ENCODE data around the gene GNL3.
"Not testable (repeated sequence)": the region's sequence is repeated elsewhere in the genome, so short reads cannot be mapped to it uniquely, and the experiment has no call there.

The GNL3 gene

GRCh38 chr3:52723935-52724334, 38.1 kb downstream of the GNL3 start:
- no peak for DNase-seq (ENCODE audit: low read depth)
- Histone ChIP-seq H3K27me3 (replicated peaks; ENCODE audit: control insufficient read depth, insufficient read depth, low read length) (no peaks in the 10 kb centered on the region), H3K4me3 (ENCODE audit: low read length) (no peak overlapping the region), H3K9me3 (ENCODE audit: control insufficient read depth, low read length) (peaks cover 3% of the 10 kb centered on the region), H3K36me3 (ENCODE audit: control insufficient read depth, insufficient read depth, low read length, severe bottlenecking) (peaks cover 2% of the 10 kb centered on the region), H3K4me1 (ENCODE audit: control insufficient read depth, insufficient read depth, low read length) (peaks cover 5% of the 10 kb centered on the region), H3K9ac (ENCODE audit: low read length) (no peak overlapping the region)

- Histone ChIP-seq H3K9me3 (ENCODE audit: control insufficient read depth, low read length) (peaks cover 3% of the 10 kb centered on the region), H3K36me3 (ENCODE audit: control insufficient read depth, insufficient read depth, low read length, severe bottlenecking) (no peaks in the 10 kb centered on the region), H3K27me3 (replicated peaks; ENCODE audit: control insufficient read depth, insufficient read depth, low read length) (no peaks in the 10 kb centered on the region), H3K9ac (ENCODE audit: low read length) (no peak overlapping the region), H3K4me3 (ENCODE audit: low read length) (no peak overlapping the region), H3K4me1 (ENCODE audit: control insufficient read depth, insufficient read depth, low read length) (peaks cover 5% of the 10 kb centered on the region)
- no peak for DNase-seq (ENCODE audit: low read depth)
Observed at GRCh38 chr3:52724511-52724910, 38.7 kb downstream of the GNL3 start.

- not testable (repeated sequence) for DNase-seq (ENCODE audit: low read depth); H3K4me3 ChIP-seq (ENCODE audit: low read length); H3K9ac ChIP-seq (ENCODE audit: low read length); H3K27me3 ChIP-seq (replicated peaks; ENCODE audit: control insufficient read depth, insufficient read depth, low read length); H3K4me1 ChIP-seq (ENCODE audit: control insufficient read depth, insufficient read depth, low read length)
- peaks cover 23% of the 10 kb centered on the region for H3K36me3 ChIP-seq (ENCODE audit: control insufficient read depth, insufficient read depth, low read length, severe bottlenecking)
- peaks cover 17% of the 10 kb centered on the region for H3K9me3 ChIP-seq (ENCODE audit: control insufficient read depth, low read length)
Observed at GRCh38 chr3:52728753-52729152, 42.9 kb downstream of the GNL3 start.

GRCh38 chr3:52730681-52731080, 44.8 kb downstream of the GNL3 start:
- Histone ChIP-seq H3K4me1 (ENCODE audit: control insufficient read depth, insufficient read depth, low read length) (no peaks in the 10 kb centered on the region), H3K9me3 (ENCODE audit: control insufficient read depth, low read length) (peaks cover 18% of the 10 kb centered on the region), H3K4me3 (ENCODE audit: low read length) (no peak overlapping the region), H3K9ac (ENCODE audit: low read length) (no peak overlapping the region), H3K27me3 (replicated peaks; ENCODE audit: control insufficient read depth, insufficient read depth, low read length) (no peaks in the 10 kb centered on the region), H3K36me3 (ENCODE audit: control insufficient read depth, insufficient read depth, low read length, severe bottlenecking) (peaks cover 38% of the 10 kb centered on the region)
- peak; percentile 41 for DNase-seq (ENCODE audit: low read depth)

GRCh38 chr3:52731590-52731989, 45.8 kb downstream of the GNL3 start:
- Histone ChIP-seq H3K27me3 (replicated peaks; ENCODE audit: control insufficient read depth, insufficient read depth, low read length) (no peaks in the 10 kb centered on the region), H3K9me3 (ENCODE audit: control insufficient read depth, low read length) (peaks cover 18% of the 10 kb centered on the region), H3K4me3 (ENCODE audit: low read length) (no peak overlapping the region), H3K36me3 (ENCODE audit: control insufficient read depth, insufficient read depth, low read length, severe bottlenecking) (peaks cover 46% of the 10 kb centered on the region), H3K9ac (ENCODE audit: low read length) (no peak overlapping the region), H3K4me1 (ENCODE audit: control insufficient read depth, insufficient read depth, low read length) (no peaks in the 10 kb centered on the region)
- DNase-seq (ENCODE audit: low read depth), result no peak

GRCh38 chr3:52733256-52733891, 47.5 kb downstream of the GNL3 start:
- no peaks in the 10 kb centered on the region for H3K27me3 ChIP-seq (replicated peaks; ENCODE audit: control insufficient read depth, insufficient read depth, low read length)
- H3K4me3 ChIP-seq (ENCODE audit: low read length), result no peak overlapping the region
- H3K9ac ChIP-seq (ENCODE audit: low read length), result no peak overlapping the region
- H3K36me3 ChIP-seq (ENCODE audit: control insufficient read depth, insufficient read depth, low read length, severe bottlenecking), result peaks cover 52% of the 10 kb centered on the region
- H3K9me3 ChIP-seq (ENCODE audit: control insufficient read depth, low read length), result peaks cover 18% of the 10 kb centered on the region
- H3K4me1 ChIP-seq (ENCODE audit: control insufficient read depth, insufficient read depth, low read length), result no peaks in the 10 kb centered on the region
- DNase-seq (ENCODE audit: low read depth), result no peak

- peaks cover 56% of the 10 kb centered on the region for H3K36me3 ChIP-seq (ENCODE audit: control insufficient read depth, insufficient read depth, low read length, severe bottlenecking)
- H3K9ac ChIP-seq (ENCODE audit: low read length), result no peak overlapping the region
- H3K4me3 ChIP-seq (ENCODE audit: low read length), result no peak overlapping the region
- no peak for DNase-seq (ENCODE audit: low read depth)
- no peaks in the 10 kb centered on the region for H3K4me1 ChIP-seq (ENCODE audit: control insufficient read depth, insufficient read depth, low read length)
- H3K9me3 ChIP-seq (ENCODE audit: control insufficient read depth, low read length), result no peaks in the 10 kb centered on the region
- H3K27me3 ChIP-seq (replicated peaks; ENCODE audit: control insufficient read depth, insufficient read depth, low read length), result no peaks in the 10 kb centered on the region
Observed at GRCh38 chr3:52739730-52740129, 53.9 kb downstream of the GNL3 start.

GRCh38 chr3:52742418-52743041, 56.7 kb downstream of the GNL3 start:
- peaks cover 57% of the 10 kb centered on the region for H3K36me3 ChIP-seq (ENCODE audit: control insufficient read depth, insufficient read depth, low read length, severe bottlenecking)
- H3K9me3 ChIP-seq (ENCODE audit: control insufficient read depth, low read length), result no peaks in the 10 kb centered on the region
- no peaks in the 10 kb centered on the region for H3K4me1 ChIP-seq (ENCODE audit: control insufficient read depth, insufficient read depth, low read length)
- no peaks in the 10 kb centered on the region for H3K27me3 ChIP-seq (replicated peaks; ENCODE audit: control insufficient read depth, insufficient read depth, low read length)
- H3K9ac ChIP-seq (ENCODE audit: low read length), result no peak overlapping the region
- peak; percentile 58 for DNase-seq (ENCODE audit: low read depth)
- no peak overlapping the region for H3K4me3 ChIP-seq (ENCODE audit: low read length)

- Histone ChIP-seq H3K9me3 (ENCODE audit: control insufficient read depth, low read length) (no peaks in the 10 kb centered on the region), H3K36me3 (ENCODE audit: control insufficient read depth, insufficient read depth, low read length, severe bottlenecking) (peaks cover 57% of the 10 kb centered on the region), H3K27me3 (replicated peaks; ENCODE audit: control insufficient read depth, insufficient read depth, low read length) (no peaks in the 10 kb centered on the region), H3K9ac (ENCODE audit: low read length) (no peak overlapping the region), H3K4me1 (ENCODE audit: control insufficient read depth, insufficient read depth, low read length) (no peaks in the 10 kb centered on the region), H3K4me3 (ENCODE audit: low read length) (no peak overlapping the region)
- DNase-seq (ENCODE audit: low read depth), result no peak
Observed at GRCh38 chr3:52743152-52743551, 57.3 kb downstream of the GNL3 start.

- Histone ChIP-seq H3K36me3 (ENCODE audit: control insufficient read depth, insufficient read depth, low read length, severe bottlenecking) (peaks cover 62% of the 10 kb centered on the region), H3K4me3 (ENCODE audit: low read length) (no peak overlapping the region), H3K27me3 (replicated peaks; ENCODE audit: control insufficient read depth, insufficient read depth, low read length) (no peaks in the 10 kb centered on the region), H3K9me3 (ENCODE audit: control insufficient read depth, low read length) (no peaks in the 10 kb centered on the region), H3K4me1 (ENCODE audit: control insufficient read depth, insufficient read depth, low read length) (no peaks in the 10 kb centered on the region), H3K9ac (ENCODE audit: low read length) (no peak overlapping the region)
- no peak for DNase-seq (ENCODE audit: low read depth)
Observed at GRCh38 chr3:52743721-52744120, 57.9 kb downstream of the GNL3 start.
